ENCODE data around the gene KIFBP.
"Not testable (repeated sequence)": the region's sequence is repeated elsewhere in the genome, so short reads cannot be mapped to it uniquely, and the experiment has no call there.

The KIFBP gene

DNA sequence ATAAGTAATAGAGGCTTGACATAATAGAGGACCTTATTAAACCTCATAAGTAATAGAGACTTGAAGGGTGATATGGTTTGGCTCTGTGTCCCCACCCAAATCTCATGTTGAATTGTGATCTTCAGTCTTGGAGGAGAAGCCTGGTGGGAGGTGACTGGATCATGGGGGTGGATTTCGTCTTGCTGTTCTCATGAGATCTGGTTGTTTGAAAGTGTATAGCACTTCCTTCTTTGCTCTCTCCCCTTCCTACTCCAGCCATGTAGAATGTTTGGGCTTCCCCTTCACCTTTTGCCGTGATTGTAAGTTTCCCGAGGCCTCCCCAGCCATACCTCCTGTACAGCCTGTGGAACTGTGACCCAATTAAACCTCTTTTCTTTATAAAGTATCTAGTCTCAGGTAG lies 8.6 kb downstream of the KIFBP start:
- no peak overlapping the region for H3K27ac ChIP-seq (ENCODE audit: insufficient read depth, low read depth, low read length, poor library complexity, severe bottlenecking)
- H3K4me3 ChIP-seq (ENCODE audit: insufficient read depth, low read depth, low read length): no peak overlapping the region
- H3K9me3 ChIP-seq (ENCODE audit: control insufficient read depth, low read length): no peaks in the 10 kb centered on the region
- H3K36me3 ChIP-seq (ENCODE audit: control insufficient read depth, insufficient read depth, low read length): no peaks in the 10 kb centered on the region
- no peaks in the 10 kb centered on the region for H3K4me1 ChIP-seq (ENCODE audit: control insufficient read depth, insufficient read depth, low read length)
- 90 to 100% methylated on average over 1 to 3 of the region's 3 CpGs for whole genome bisulfite sequencing, 2 experiments
- H3K27me3 ChIP-seq (ENCODE audit: control insufficient read depth, insufficient read depth, low read length, poor library complexity, severe bottlenecking): no peaks in the 10 kb centered on the region

DNA sequence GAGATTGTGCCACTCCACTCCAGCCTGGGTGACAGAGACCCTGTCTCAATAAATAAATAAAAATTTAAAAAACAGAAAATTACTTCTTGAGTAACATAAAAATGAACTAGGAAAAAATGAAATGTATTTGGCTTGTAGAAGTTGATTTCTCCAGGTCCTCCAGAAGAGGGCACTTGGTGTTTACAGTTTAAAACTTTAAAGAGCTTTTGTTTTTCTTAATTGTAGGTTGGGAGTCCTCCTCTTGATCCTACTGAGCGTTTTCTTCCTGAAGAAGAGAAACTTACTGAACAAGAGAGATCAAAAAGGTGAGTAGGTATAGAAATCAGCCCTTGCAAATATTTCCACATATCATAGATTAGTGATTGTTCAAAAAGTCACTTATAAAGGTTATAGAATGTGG lies 16.2 kb downstream of the KIFBP start:
- no peak overlapping the region for H3K4me3 ChIP-seq (ENCODE audit: insufficient read depth, low read depth, low read length)
- no peaks in the 10 kb centered on the region for H3K9me3 ChIP-seq (ENCODE audit: control insufficient read depth, low read length)
- no peak overlapping the region for H3K27ac ChIP-seq (ENCODE audit: insufficient read depth, low read depth, low read length, poor library complexity, severe bottlenecking)
- H3K4me1 ChIP-seq (ENCODE audit: control insufficient read depth, insufficient read depth, low read length): no peaks in the 10 kb centered on the region
- no peaks in the 10 kb centered on the region for H3K27me3 ChIP-seq (ENCODE audit: control insufficient read depth, insufficient read depth, low read length, poor library complexity, severe bottlenecking)
- 92% methylated on average over 1 of the region's 1 CpG; no CpG with 5 or more reads in 1 of the 2 experiments for WGBS, 2 experiments
- H3K36me3 ChIP-seq (ENCODE audit: control insufficient read depth, insufficient read depth, low read length): peaks cover 3% of the 10 kb centered on the region

- Histone ChIP-seq H3K4me3 (ENCODE audit: insufficient read depth, low read depth, low read length) (no peak overlapping the region), H3K27ac (ENCODE audit: insufficient read depth, low read depth, low read length, poor library complexity, severe bottlenecking) (no peak overlapping the region), H3K9me3 (ENCODE audit: control insufficient read depth, low read length) (no peaks in the 10 kb centered on the region), H3K27me3 (ENCODE audit: control insufficient read depth, insufficient read depth, low read length, poor library complexity, severe bottlenecking) (no peaks in the 10 kb centered on the region), H3K4me1 (ENCODE audit: control insufficient read depth, insufficient read depth, low read length) (no peaks in the 10 kb centered on the region), H3K36me3 (ENCODE audit: control insufficient read depth, insufficient read depth, low read length) (peaks cover 3% of the 10 kb centered on the region)
- WGBS, 2 experiments: 95 to 97% methylated on average over 2 to 4 of the region's 6 CpGs
Measured at GRCh38 chr10:69005704-69006485, 17.3 kb downstream of the KIFBP start.

DNA sequence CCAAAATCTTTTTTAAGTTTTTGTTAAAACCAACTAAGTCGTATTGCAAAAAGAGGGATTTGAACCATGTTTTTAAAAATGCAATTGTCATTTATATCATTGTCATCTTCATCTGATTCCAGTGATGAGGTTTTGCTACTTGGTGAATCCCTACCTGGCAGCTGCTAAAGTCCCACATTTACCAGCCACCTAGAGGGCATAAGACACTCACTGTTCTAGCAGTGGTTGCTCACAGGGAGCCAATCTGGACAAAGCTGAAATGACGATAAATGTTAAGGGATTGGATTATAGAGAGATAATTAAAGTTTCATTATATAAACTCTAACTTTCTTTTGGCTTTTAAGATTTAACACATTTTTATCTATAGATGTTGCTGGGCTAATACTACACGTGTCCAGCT lies 18.7 kb downstream of the KIFBP start:
- peaks cover 7% of the 10 kb centered on the region for H3K36me3 ChIP-seq (ENCODE audit: control insufficient read depth, insufficient read depth, low read length)
- H3K4me3 ChIP-seq (ENCODE audit: insufficient read depth, low read depth, low read length): no peak overlapping the region
- no peaks in the 10 kb centered on the region for H3K27me3 ChIP-seq (ENCODE audit: control insufficient read depth, insufficient read depth, low read length, poor library complexity, severe bottlenecking)
- no peak overlapping the region for H3K27ac ChIP-seq (ENCODE audit: insufficient read depth, low read depth, low read length, poor library complexity, severe bottlenecking)
- WGBS, 2 experiments: 100% methylated on average over 1 of the region's 3 CpGs; no CpG with 5 or more reads in 1 of the 2 experiments
- no peaks in the 10 kb centered on the region for H3K4me1 ChIP-seq (ENCODE audit: control insufficient read depth, insufficient read depth, low read length)
- no peaks in the 10 kb centered on the region for H3K9me3 ChIP-seq (ENCODE audit: control insufficient read depth, low read length)

- peaks cover 7% of the 10 kb centered on the region for H3K36me3 ChIP-seq (ENCODE audit: control insufficient read depth, insufficient read depth, low read length)
- WGBS, 2 experiments: 88% methylated on average over 1 of the region's 2 CpGs; no CpG with 5 or more reads in 1 of the 2 experiments
- H3K27ac ChIP-seq (ENCODE audit: insufficient read depth, low read depth, low read length, poor library complexity, severe bottlenecking): no peak overlapping the region
Measured at GRCh38 chr10:69009360-69009759, 20.8 kb downstream of the KIFBP start.

DNA sequence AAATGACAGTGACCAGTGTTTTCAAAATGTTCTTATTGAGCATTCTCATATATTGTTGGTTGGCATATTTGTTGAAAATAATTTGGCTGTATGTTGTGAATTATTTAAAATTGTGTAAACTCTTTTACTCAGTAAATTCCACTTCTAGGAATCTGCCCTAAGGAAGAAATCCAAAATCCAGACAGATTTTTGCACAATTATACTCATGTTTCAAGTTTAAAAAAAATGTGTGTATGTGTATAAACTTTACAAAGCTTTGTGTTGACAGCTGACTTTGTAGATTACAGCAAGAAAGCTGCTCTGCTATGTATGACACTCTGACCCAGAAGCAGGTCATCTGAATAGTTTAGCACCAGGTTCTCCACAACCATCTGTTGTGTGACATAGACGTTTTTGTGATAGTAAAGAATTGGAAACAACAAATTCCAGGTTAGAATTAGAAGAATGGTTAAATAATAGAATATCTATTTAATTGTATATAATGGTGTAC lies 21.6 kb downstream of the KIFBP start:
- 70% methylated on average over 1 of the region's 1 CpG; no CpG with 5 or more reads in 1 of the 2 experiments for WGBS, 2 experiments
- Histone ChIP-seq H3K36me3 (ENCODE audit: control insufficient read depth, insufficient read depth, low read length) (peaks cover 7% of the 10 kb centered on the region), H3K27me3 (ENCODE audit: control insufficient read depth, insufficient read depth, low read length, poor library complexity, severe bottlenecking) (no peaks in the 10 kb centered on the region)

More at GRCh38 chr10:69009360-69009759, 20.8 kb downstream of the KIFBP start:
- H3K27me3 ChIP-seq (ENCODE audit: control insufficient read depth, insufficient read depth, low read length, poor library complexity, severe bottlenecking): no peaks in the 10 kb centered on the region
- no peaks in the 10 kb centered on the region for H3K9me3 ChIP-seq (ENCODE audit: control insufficient read depth, low read length)
- H3K4me3 ChIP-seq (ENCODE audit: insufficient read depth, low read depth, low read length): no peak overlapping the region
- no peaks in the 10 kb centered on the region for H3K4me1 ChIP-seq (ENCODE audit: control insufficient read depth, insufficient read depth, low read length)

DNA sequence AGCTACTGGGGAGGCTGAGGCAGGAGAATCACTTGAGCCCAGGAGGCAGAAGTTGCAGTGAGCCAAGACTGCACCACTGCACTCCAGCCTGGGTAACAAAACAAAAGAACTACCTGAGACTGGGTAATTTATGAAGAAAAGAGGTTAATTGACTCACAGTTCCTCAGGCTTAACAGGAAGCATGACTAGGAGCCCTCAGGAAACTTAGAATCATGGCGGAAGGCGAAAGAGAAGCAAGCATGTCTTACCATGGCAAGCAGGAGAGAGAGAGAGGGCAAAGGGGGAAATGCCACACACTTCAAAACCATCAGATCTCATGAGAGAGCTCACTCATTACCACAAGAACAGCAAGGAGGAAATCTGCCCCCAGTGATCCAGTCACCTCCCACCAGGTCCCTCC lies 24.2 kb downstream of the KIFBP start:
- 93 to 96% methylated on average over 2 of the region's 2 CpGs for WGBS, 2 experiments
- peaks cover 16% of the 10 kb centered on the region for H3K36me3 ChIP-seq (ENCODE audit: control insufficient read depth, insufficient read depth, low read length)

More for the DNA sequence above, 21.6 kb downstream of the KIFBP start:
- Histone ChIP-seq H3K4me1 (ENCODE audit: control insufficient read depth, insufficient read depth, low read length) (no peaks in the 10 kb centered on the region), H3K27ac (ENCODE audit: insufficient read depth, low read depth, low read length, poor library complexity, severe bottlenecking) (no peak overlapping the region), H3K4me3 (ENCODE audit: insufficient read depth, low read depth, low read length) (no peak overlapping the region), H3K9me3 (ENCODE audit: control insufficient read depth, low read length) (no peaks in the 10 kb centered on the region)

DNA sequence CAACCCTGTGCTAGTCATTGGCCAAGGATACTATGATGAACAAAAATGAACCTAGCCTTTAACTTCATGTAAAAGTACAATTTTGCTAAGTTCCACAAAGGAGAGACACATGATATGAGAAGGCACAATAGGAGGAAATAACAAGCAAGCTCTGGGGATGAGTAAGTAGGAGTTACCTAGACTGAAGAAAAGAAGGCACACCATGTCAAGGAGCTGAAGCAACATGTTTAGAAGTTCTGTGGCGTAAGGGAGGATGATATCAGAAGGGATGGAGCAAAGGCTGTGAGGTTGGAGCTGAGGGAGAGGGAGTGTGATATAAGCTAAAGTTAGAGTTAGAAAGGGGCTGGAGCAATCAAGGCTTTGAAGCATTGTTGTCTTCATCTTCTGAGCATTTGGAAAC lies 25.6 kb downstream of the KIFBP start:
- Histone ChIP-seq H3K27me3 (ENCODE audit: control insufficient read depth, insufficient read depth, low read length, poor library complexity, severe bottlenecking) (no peaks in the 10 kb centered on the region), H3K4me3 (ENCODE audit: insufficient read depth, low read depth, low read length) (no peak overlapping the region), H3K9me3 (ENCODE audit: control insufficient read depth, low read length) (no peaks in the 10 kb centered on the region), H3K4me1 (ENCODE audit: control insufficient read depth, insufficient read depth, low read length) (no peaks in the 10 kb centered on the region), H3K27ac (ENCODE audit: insufficient read depth, low read depth, low read length, poor library complexity, severe bottlenecking) (no peak overlapping the region), H3K36me3 (ENCODE audit: control insufficient read depth, insufficient read depth, low read length) (peaks cover 16% of the 10 kb centered on the region)
- 91 to 93% methylated on average over 1 of the region's 1 CpG for WGBS, 2 experiments

More for the DNA sequence above, 24.2 kb downstream of the KIFBP start:
- not testable (repeated sequence) for H3K4me1 ChIP-seq (ENCODE audit: control insufficient read depth, insufficient read depth, low read length); H3K27me3 ChIP-seq (ENCODE audit: control insufficient read depth, insufficient read depth, low read length, poor library complexity, severe bottlenecking); H3K4me3 ChIP-seq (ENCODE audit: insufficient read depth, low read depth, low read length); H3K9me3 ChIP-seq (ENCODE audit: control insufficient read depth, low read length); H3K27ac ChIP-seq (ENCODE audit: insufficient read depth, low read depth, low read length, poor library complexity, severe bottlenecking)

GRCh38 chr10:69018613-69019012 lies 30.0 kb downstream of the KIFBP start:
- no peaks in the 10 kb centered on the region for H3K4me1 ChIP-seq (ENCODE audit: control insufficient read depth, insufficient read depth, low read length)

GRCh38 chr10:69022611-69023010 lies 34.0 kb downstream of the KIFBP start:
- no peaks in the 10 kb centered on the region for H3K9me3 ChIP-seq (ENCODE audit: control insufficient read depth, low read length)
- H3K27me3 ChIP-seq (ENCODE audit: control insufficient read depth, insufficient read depth, low read length, poor library complexity, severe bottlenecking): no peaks in the 10 kb centered on the region
- H3K4me1 ChIP-seq (ENCODE audit: control insufficient read depth, insufficient read depth, low read length): no peaks in the 10 kb centered on the region
- H3K4me3 ChIP-seq (ENCODE audit: insufficient read depth, low read depth, low read length): no peak overlapping the region
- H3K36me3 ChIP-seq (ENCODE audit: control insufficient read depth, insufficient read depth, low read length): no peaks in the 10 kb centered on the region
- no peak overlapping the region for H3K27ac ChIP-seq (ENCODE audit: insufficient read depth, low read depth, low read length, poor library complexity, severe bottlenecking)
- WGBS, 2 experiments: 94 to 95% methylated on average over 19 of the region's 19 CpGs

More at GRCh38 chr10:69018613-69019012, 30.0 kb downstream of the KIFBP start:
- H3K27me3 ChIP-seq (ENCODE audit: control insufficient read depth, insufficient read depth, low read length, poor library complexity, severe bottlenecking): no peaks in the 10 kb centered on the region
- H3K4me3 ChIP-seq (ENCODE audit: insufficient read depth, low read depth, low read length): no peak overlapping the region
- H3K27ac ChIP-seq (ENCODE audit: insufficient read depth, low read depth, low read length, poor library complexity, severe bottlenecking): no peak overlapping the region
- H3K9me3 ChIP-seq (ENCODE audit: control insufficient read depth, low read length): no peaks in the 10 kb centered on the region
- WGBS, 2 experiments: 89 to 95% methylated on average over 3 of the region's 3 CpGs
- H3K36me3 ChIP-seq (ENCODE audit: control insufficient read depth, insufficient read depth, low read length): peaks cover 12% of the 10 kb centered on the region
